ENCODE measurements around the gene RNF157.

The RNF157 gene

DNA sequence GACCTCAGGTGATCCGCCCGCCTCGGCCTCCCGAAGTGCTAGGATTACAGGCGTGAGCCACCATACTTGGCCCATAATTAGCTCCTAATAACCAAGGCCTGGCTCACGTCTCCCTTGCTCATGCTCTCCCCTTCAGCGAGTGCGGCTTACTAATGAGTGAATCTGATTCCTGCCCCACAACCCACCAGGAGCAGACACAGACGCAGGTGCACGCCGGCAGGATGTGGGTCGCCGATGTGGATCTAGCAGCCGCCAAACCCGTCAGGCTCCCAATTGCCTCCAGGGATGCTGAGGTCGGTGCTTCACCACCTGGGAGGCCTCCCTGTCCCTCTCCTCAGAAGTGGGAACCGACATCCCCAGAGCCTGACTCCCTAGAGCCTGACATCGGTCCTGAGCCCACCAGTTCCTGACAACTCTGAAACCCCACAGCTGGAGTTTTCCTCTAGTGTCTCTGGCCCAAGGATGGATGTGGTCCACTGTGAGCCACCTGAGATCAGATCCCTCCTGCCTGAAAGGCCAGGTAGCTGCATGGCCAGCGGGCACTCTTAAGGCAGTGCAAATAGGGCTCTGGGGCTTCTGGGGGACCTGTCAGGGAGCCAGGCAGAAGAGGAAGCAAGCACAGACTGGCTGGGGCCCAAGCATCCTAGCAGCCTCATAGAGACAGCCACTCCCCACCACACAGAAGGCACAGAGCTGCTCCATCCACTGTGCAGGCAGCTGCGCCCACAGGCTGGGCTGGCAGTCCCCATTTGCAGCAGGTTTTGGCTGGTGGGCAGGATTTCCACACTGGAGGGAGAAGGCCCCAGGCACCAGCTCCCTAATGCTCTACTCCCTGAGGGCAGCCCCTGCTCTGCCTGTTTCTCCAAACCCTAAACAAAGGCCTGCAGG is 147.5 kb downstream of the RNF157 start:
- TF ChIP-seq CTCF (IDR thresholded peaks at IDR 0.05; ENCODE audit: extremely low read depth, missing control alignments) = no peak

More for the DNA sequence above, 147.5 kb downstream of the RNF157 start:
- no peak for DNase-seq (ENCODE audit: low spot score)
